Aorta (tissue), 5 donors: Measurements from ENCODE around the gene CHML. TPM values are rescaled to one million over a fixed set of nuclear protein-coding genes. Genes with fewer than 3 reads are reported as not detected.

ENCODE experiments used
- ATAC-seq: fragments of 200-7000 bp; cut with Tn5 transposase; one replicate; pipeline ENCODE4 v1.9.1; 2022; ENCODE audit warnings: moderate library complexity; ENCODE audit not compliant: low FRiP score
- DNase-seq, 2 donors: peaks; one replicate each; pipeline ENCODE4 v3.0.0-alpha.2; 2020
- H3K27ac ChIP-seq, 2 donors: one replicate each; pipeline ENCODE4 v1.5.1; 2013; ENCODE audit warnings: low read length in 2 of 2, mild to moderate bottlenecking in 2 of 2, moderate library complexity in 2 of 2, control low read depth in 1 of 2, inconsistent platforms in 1 of 2, low read depth in 1 of 2
- H3K27me3 ChIP-seq, 2 donors: one replicate each; pipeline ENCODE4 v1.6.1; 2013; ENCODE audit warnings: control low read depth in 1 of 2, low read length in 1 of 2, mild to moderate bottlenecking in 1 of 2, moderate library complexity in 1 of 2; ENCODE audit not compliant: insufficient read depth in 2 of 2, control insufficient read depth in 1 of 2
- H3K36me3 ChIP-seq, 2 donors: one replicate each; pipeline ENCODE4 v1.6.1; 2013; ENCODE audit warnings: control low read depth in 1 of 2, low read length in 1 of 2, mild to moderate bottlenecking in 1 of 2; ENCODE audit not compliant: insufficient read depth in 2 of 2, control insufficient read depth in 1 of 2
- H3K4me1 ChIP-seq, 2 donors: one replicate each; pipeline ENCODE4 v1.6.1; 2013; ENCODE audit warnings: low read length in 2 of 2, control low read depth in 1 of 2, mild to moderate bottlenecking in 1 of 2, moderate library complexity in 1 of 2; ENCODE audit not compliant: insufficient read depth in 2 of 2, control insufficient read depth in 1 of 2
- H3K4me3 ChIP-seq, 2 donors: one replicate each; pipeline ENCODE4 v1.5.1; 2013; ENCODE audit warnings: low read length in 2 of 2, control low read depth in 1 of 2, mild to moderate bottlenecking in 1 of 2
- H3K9me3 ChIP-seq: one replicate; pipeline ENCODE4 v1.6.1; 2013; ENCODE audit warnings: mild to moderate bottlenecking, low read length; ENCODE audit not compliant: control insufficient read depth
- WGBS, 2 donors: extraction: QIAGEN DNeasy Blood & Tissue Kit; methylation state at CpG; one replicate each; pipeline ENCODE4 v1.1.7; 2013; 5-methylcytosine and 5-hydroxymethylcytosine counted together
- intact Hi-C, 2 donors: fragments of 100-400 bp; cut with DNase I; formaldehyde crosslinking; loops; one replicate each; pipeline versions ENCODE4 v1.14.2 to v1.15.0; 2022
- polyA plus RNA-seq, 2 donors: library from polyadenylated mRNA; stranded (reverse); fragments of 200-250 nt; gene quantifications; one replicate each; pipeline ENCODE4 v1.2.3, GENCODE V29; 2013
- total RNA-seq, 2 donors: library from RNA; stranded (reverse); fragmentation: NEBNext Ultra II Directional; extraction: Animal tissue kit (Norgen Biotek cat#: 25700); gene quantifications; one replicate each; pipeline ENCODE4 v1.2.1, GENCODE V29; 2021
- donor health status: healthy with polysubstance abuse.
- donor health status: Bipolar disorder and iron deficiency.
- donor health status: DM: no; HTN: no; CAD: no.
- donor health status: DM: no; HTN: no; CAD: no.
- donor health status: DM: yes; HTN: yes; CAD: no.

Gene CHML
- total and polyA plus RNA-seq, 4 donors: 2.6 to 13.3 (median 6.5) TPM

DNA sequence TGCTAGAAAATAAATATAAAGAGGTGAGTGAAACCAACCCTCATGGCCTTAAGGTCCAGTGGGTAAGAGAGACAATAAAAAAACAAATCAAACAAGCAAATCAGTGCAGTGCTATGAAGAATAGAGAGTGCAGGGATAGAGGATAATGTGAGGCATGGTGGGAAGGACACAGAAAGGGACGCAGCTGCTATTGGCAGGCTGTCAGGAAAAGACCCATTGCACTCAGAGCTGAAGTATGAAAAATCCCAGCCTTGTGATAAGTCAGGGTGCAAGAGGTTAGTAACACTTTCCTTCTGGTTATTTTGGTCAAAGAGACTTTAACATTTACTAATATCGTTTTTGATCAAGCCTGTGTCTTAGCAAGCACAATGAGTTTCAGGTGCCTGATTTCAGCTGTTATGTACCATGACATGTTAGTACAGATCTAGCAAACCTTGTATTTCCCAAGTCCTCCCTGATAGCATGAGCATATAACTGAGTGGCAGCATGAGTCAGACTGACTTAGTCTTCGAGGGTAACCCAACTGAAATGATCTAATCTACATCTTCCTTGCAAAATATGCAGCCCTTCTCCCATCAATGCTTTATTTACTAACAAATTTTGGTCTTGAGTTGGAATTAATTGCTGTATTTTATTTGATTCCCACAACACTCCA, 31.7 kb downstream of the CHML start:
- DNase-seq (no peak), ATAC-seq (no peak)
- no peak overlapping the region for H3K4me3 ChIP-seq
- peaks cover 0 to 2% of the 10 kb centered on the region in 2 donors for H3K4me1 ChIP-seq
- H3K27me3 ChIP-seq: no peaks in the 10 kb centered on the region
- WGBS, 2 donors: 28 to 36% methylated on average over 3 of the region's 3 CpGs
- no peaks in the 10 kb centered on the region for H3K36me3 ChIP-seq
- intact Hi-C loops: no loop called here
- H3K9me3 ChIP-seq: no peaks in the 10 kb centered on the region
- no peak overlapping the region for H3K27ac ChIP-seq

GRCh38 chr1:241607497-241607896, 32.7 kb downstream of the CHML start:
- peaks cover 0 to 2% of the 10 kb centered on the region in 2 donors for H3K4me1 ChIP-seq
- no peak overlapping the region for H3K4me3 ChIP-seq
- no peaks in the 10 kb centered on the region for H3K36me3 ChIP-seq
- no peak for ATAC-seq
- no peaks in the 10 kb centered on the region for H3K9me3 ChIP-seq
- intact Hi-C loops: no loop called here
- no peak overlapping the region for H3K27ac ChIP-seq
- no peaks in the 10 kb centered on the region for H3K27me3 ChIP-seq
- DNase-seq: no peak

- intact Hi-C loops: no loop called here
- Histone ChIP-seq H3K4me3 (no peak overlapping the region), H3K4me1 (peaks cover 0 to 2% of the 10 kb centered on the region in 2 donors), H3K27me3 (no peaks in the 10 kb centered on the region), H3K36me3 (no peaks in the 10 kb centered on the region), H3K9me3 (no peaks in the 10 kb centered on the region), H3K27ac (no peak overlapping the region)
- 72 to 78% methylated on average over 5 of the region's 5 CpGs for WGBS, 2 donors
- no peak for DNase-seq
- ATAC-seq: no peak
Observed at GRCh38 chr1:241606544-241606943, 33.6 kb downstream of the CHML start.

DNA sequence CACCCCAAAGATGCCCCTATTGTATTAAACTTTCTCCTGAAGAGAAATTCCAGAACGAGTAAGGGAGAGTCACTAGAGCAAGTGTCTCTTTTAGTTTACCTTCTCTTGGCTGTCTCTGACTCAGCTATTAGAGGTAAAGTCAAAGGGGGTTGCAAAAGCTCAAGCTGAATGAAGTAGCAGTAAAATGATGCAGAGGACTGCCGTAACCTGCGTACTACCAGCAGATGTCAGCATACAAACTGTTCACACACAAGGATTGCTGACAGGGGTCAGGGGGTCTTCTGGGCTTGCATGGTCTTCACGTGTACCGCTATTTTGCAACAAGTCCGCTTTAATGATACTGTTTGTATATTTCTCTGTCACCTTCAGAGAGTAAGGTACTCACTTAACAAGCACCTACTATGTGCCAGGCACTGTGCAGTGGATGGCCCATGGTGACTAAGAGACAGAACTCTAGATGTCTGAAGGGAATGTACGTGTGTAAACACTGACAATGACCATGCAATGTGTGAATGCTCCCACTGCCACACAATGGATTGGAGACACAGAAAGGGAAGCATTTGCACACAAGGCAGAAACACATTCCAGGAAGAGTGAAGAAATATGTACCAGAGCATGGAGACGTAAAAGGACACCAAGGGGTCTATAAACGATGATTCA, 34.9 kb downstream of the CHML start:
- 73 to 78% methylated on average over 9 of the region's 9 CpGs for WGBS, 2 donors
- H3K4me1 ChIP-seq: peaks cover 0 to 2% of the 10 kb centered on the region in 2 donors
- H3K27ac ChIP-seq: no peak overlapping the region
- no peaks in the 10 kb centered on the region for H3K9me3 ChIP-seq
- H3K4me3 ChIP-seq: no peak overlapping the region
- intact Hi-C loops: no loop called here
- H3K36me3 ChIP-seq: no peaks in the 10 kb centered on the region
- DNase-seq (no peak), ATAC-seq (no peak)
- H3K27me3 ChIP-seq: no peaks in the 10 kb centered on the region

DNA sequence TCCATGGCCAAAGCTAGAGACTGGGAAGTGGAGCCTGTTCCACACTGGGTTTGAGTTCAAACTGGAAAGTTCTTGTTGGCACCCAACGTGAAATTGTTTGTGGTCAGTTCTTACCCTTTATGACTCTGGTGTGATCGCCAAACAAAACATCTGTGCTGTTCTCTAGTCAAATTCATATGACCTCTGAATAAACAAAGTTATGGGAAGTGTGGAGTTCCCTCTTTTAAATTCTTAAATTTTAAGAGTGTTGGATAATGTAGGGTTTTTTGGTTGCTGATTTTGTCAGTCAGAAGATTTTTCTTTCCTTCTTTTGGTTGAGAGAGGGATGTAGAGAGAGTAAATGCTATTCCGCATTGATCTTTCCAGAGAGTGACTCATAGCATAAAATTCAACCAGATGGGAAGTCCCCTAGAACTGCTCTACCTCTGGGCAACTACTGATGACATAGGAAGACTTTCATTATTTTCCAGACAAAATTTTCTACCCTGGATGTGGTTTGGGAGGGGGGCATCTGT, 36.4 kb downstream of the CHML start:
- DNase-seq (no peak), ATAC-seq (peak; percentile 48)
- intact Hi-C loops: no loop called here
- 48 to 53% methylated on average over 3 of the region's 3 CpGs for WGBS, 2 donors
- Histone ChIP-seq H3K36me3 (no peaks in the 10 kb centered on the region), H3K27ac (no peak overlapping the region), H3K9me3 (no peaks in the 10 kb centered on the region), H3K4me1 (peaks cover 0 to 2% of the 10 kb centered on the region in 2 donors), H3K4me3 (no peak overlapping the region), H3K27me3 (no peaks in the 10 kb centered on the region)

GRCh38 chr1:241600496-241600901, 39.7 kb downstream of the CHML start:
- Histone ChIP-seq H3K36me3 (no peaks in the 10 kb centered on the region), H3K4me1 (peaks cover 0 to 2% of the 10 kb centered on the region in 2 donors), H3K9me3 (no peaks in the 10 kb centered on the region), H3K27ac (no peak overlapping the region), H3K4me3 (no peak overlapping the region), H3K27me3 (no peaks in the 10 kb centered on the region)
- no peak for ATAC-seq
- no peak for DNase-seq
- intact Hi-C loops: no loop called here
- 71 to 84% methylated on average over 2 of the region's 2 CpGs for WGBS, 2 donors

DNA sequence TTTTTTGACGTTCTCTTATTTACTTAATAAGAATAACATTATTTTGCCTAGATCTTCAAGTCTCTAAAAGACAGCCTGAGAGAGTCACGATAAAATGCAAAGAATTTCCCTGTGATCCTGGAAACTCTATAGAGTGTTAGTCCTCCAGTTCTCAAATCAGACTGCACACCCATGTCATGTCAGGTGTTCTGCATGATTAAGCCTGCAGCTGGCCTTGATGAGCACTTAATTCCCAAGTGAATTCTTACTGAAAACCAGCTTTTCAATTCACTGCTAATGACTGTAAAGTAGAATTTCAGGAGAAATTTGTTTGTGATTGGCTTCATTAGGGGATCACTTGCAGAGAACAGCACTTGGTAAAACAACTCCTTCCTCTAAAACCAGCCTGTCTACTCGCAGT, 41.9 kb downstream of the CHML start:
- Histone ChIP-seq H3K27me3 (no peaks in the 10 kb centered on the region), H3K9me3 (no peaks in the 10 kb centered on the region), H3K4me1 (no peaks in the 10 kb centered on the region), H3K27ac (no peak overlapping the region), H3K4me3 (no peak overlapping the region), H3K36me3 (no peaks in the 10 kb centered on the region)
- WGBS, 2 donors: 70 to 76% methylated on average over 3 of the region's 3 CpGs
- intact Hi-C loops: no loop called here
- no peak for DNase-seq
- no peak for ATAC-seq

GRCh38 chr1:241596633-241597032, 43.5 kb downstream of the CHML start:
- DNase-seq (no peak), ATAC-seq (no peak)
- Histone ChIP-seq H3K9me3 (no peaks in the 10 kb centered on the region), H3K4me3 (no peak overlapping the region), H3K27ac (no peak overlapping the region), H3K36me3 (no peaks in the 10 kb centered on the region), H3K4me1 (no peaks in the 10 kb centered on the region), H3K27me3 (no peaks in the 10 kb centered on the region)
- WGBS, 2 donors: 87 to 92% methylated on average over 6 of the region's 6 CpGs
- intact Hi-C loops: no loop called here

- Histone ChIP-seq H3K36me3 (no peaks in the 10 kb centered on the region), H3K27me3 (no peaks in the 10 kb centered on the region), H3K9me3 (no peaks in the 10 kb centered on the region), H3K4me1 (no peaks in the 10 kb centered on the region), H3K27ac (no peak overlapping the region), H3K4me3 (no peak overlapping the region)
- intact Hi-C loops: no loop called here
- ATAC-seq: no peak
- DNase-seq: no peak
- WGBS, 2 donors: 93 to 100% methylated on average over 1 of the region's 1 CpG
Observed at GRCh38 chr1:241593186-241593585, 47.0 kb downstream of the CHML start.
